Coronary artery (tissue), 2 donors: ENCODE measurements around the gene BMPER.

Experiments used
- DNase-seq: peaks from one replicate; pipeline ENCODE4 v3.0.0-alpha.2; 2017; ENCODE audit warnings: low spot score
- H3K27ac ChIP-seq, 2 donors: fragments of 200-600 bp; sonication (generic); one replicate each; pipeline ENCODE4 v1.5.1; 2016 to 2019
- H3K4me3 ChIP-seq: fragments of 200-600 bp; sonication (generic); 2 replicates; pipeline ENCODE4 v1.5.1; 2016; ENCODE audit warnings: mild to moderate bottlenecking, moderate library complexity
- CTCF ChIP-seq: fragments of 200-600 bp; sonication (generic); IDR thresholded peaks from one replicate; pipeline ENCODE4 v1.5.1; 2019; ENCODE audit warnings: antibody characterized with exemption

The BMPER gene

GRCh38 chr7:33932832-33933468 is 27.6 kb downstream of the BMPER start:
- DNase-seq, result peak; percentile 87
- H3K27ac ChIP-seq, result no peak overlapping the region
- H3K4me3 ChIP-seq, result peak overlapping the region; percentile 64
- TF ChIP-seq CTCF, result peak; percentile 96

- no peak for DNase-seq
- Histone ChIP-seq H3K4me3 (no peak overlapping the region), H3K27ac (no peak overlapping the region)
- TF ChIP-seq CTCF, result no peak
Measured at GRCh38 chr7:33933611-33934281, 28.4 kb downstream of the BMPER start.

- no peak for TF ChIP-seq CTCF
- Histone ChIP-seq H3K4me3 (no peak overlapping the region), H3K27ac (no peak overlapping the region)
- DNase-seq, result no peak
Measured at GRCh38 chr7:33934391-33934790, 29.1 kb downstream of the BMPER start.

GRCh38 chr7:33936503-33936902 is 31.2 kb downstream of the BMPER start:
- no peak for DNase-seq
- H3K27ac ChIP-seq, result no peak overlapping the region
- no peak for TF ChIP-seq CTCF
- H3K4me3 ChIP-seq, result no peak overlapping the region

GRCh38 chr7:33937871-33938270 is 32.5 kb downstream of the BMPER start:
- Histone ChIP-seq H3K27ac (no peak overlapping the region), H3K4me3 (no peak overlapping the region)
- no peak for TF ChIP-seq CTCF
- DNase-seq, result no peak

GRCh38 chr7:33939121-33939520 is 33.8 kb downstream of the BMPER start:
- TF ChIP-seq CTCF, result no peak
- no peak for DNase-seq
- no peak overlapping the region for H3K4me3 ChIP-seq
- H3K27ac ChIP-seq, result no peak overlapping the region

GRCh38 chr7:33940503-33940902 is 35.2 kb downstream of the BMPER start:
- no peak for DNase-seq
- no peak for TF ChIP-seq CTCF
- Histone ChIP-seq H3K4me3 (no peak overlapping the region), H3K27ac (no peak overlapping the region)
